HG03378 (cell line): ENCODE measurements around the gene CASR.
A peak's percentile ranks its signal among the peaks of the same experiment; 100 is the strongest.

Experiments
- ATAC-seq: cut with Tn5 transposase; IDR thresholded peaks from one replicate; pipeline ENCODE4 v1.9.1; 2021; ENCODE audit warnings: mild to moderate bottlenecking, moderate library complexity; ENCODE audit not compliant: unreplicated experiment

Gene CASR

DNA sequence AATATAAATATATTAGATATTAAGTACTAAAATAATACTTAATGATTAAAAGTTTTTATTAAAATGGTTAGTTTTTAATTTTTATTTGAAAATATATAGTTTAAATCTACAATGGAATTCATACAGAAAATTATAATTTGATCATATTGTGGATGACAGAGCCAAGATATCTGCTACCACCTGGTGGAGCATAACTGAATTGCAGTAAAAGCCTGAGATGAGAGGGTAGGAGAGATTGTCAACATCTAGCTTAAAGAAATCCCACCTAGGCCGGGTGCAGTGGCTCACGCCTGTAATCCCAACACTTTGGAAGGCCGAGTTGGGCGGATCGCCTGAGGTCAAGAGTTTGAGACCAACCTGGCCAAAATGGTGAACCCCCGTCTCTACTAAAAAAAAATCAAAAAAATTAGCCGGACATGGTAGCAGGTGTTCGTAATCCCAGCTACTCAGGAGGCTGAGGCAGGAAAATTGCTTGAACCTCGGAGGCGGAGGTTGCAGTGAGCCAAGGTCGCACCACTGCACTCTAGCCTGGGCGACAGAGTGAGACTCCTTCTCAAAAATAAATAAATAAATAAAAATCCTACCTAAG is 116.5 kb downstream of the CASR start:
- no peak for ATAC-seq

- peak; percentile 43 for ATAC-seq
These were observed 117.6 kb downstream of the CASR start for GRCh38 chr3:122301063-122301462.

- no peak for ATAC-seq
These were observed 122.6 kb downstream of the CASR start for GRCh38 chr3:122305818-122306621.

- no peak for ATAC-seq
These were observed 123.1 kb downstream of the CASR start for GRCh38 chr3:122306622-122306953.

DNA sequence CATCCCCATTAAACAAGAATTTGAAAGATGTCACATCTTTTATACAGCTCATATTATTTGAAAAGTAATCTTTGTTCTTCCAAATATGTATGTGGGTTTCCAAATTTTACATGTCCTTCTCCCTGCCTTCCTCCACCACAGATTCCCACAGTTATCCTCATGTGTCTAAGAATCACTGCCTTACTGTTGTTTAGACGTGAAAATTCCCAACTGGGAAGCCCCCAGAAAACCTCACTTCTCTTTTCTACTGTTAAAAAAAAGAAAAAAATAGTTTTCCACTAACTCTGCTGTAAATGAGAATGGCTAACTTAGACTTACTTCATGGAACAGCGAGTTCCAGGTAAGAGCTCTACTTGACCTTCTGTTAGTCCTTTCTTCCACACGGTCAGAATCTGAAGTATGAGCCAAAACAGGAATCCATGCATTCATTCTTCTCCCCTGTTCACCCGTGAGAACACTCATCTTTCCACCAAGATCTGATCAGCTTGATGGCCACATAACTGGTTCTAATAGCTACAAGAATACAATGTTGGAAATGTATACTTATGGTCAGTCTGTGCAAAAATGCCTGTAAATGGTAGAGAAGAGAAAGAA is 123.7 kb downstream of the CASR start:
- ATAC-seq = no peak

DNA sequence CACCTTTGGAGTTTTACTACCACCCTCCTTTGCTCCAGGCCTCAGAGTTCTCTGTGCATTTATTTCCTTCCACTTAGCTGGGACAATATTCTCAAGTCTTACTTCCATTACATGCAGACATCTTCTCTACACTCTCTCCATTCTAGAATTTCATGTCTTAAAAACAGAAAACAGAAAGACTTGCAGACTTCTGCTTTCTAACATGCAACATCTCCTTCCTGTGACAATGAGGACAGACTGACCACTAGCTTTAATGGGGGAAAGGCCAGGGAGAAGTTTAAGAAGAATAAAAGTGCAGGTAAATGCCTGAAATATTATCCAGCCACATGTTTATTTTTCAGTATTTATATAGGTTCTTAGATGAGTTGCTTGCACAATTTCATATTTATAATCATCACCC is 124.5 kb downstream of the CASR start:
- no peak for ATAC-seq

DNA sequence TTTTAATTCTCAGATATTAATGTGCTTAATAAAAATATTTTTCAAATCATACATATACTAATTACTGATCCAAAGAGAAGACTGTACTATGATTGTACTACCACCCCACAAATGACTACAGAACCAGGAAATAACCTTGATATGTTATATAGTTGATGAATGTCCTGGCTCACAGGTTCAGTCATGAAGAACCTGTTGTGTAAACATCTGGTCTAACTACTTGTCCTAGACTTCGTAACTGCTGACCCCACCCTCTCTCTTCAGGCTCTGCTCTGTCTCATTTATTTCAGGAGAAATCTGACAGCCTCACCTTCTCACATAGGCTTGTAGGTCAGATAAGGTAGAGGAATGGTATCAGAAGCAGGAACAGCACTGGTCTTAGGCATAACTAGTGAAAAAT is 126.9 kb downstream of the CASR start:
- ATAC-seq = no peak

- ATAC-seq = no peak
These were observed 129.4 kb downstream of the CASR start for GRCh38 chr3:122312826-122313225.

GRCh38 chr3:122313281-122313680 is 129.8 kb downstream of the CASR start:
- ATAC-seq = no peak

- ATAC-seq = no peak
These were observed 130.9 kb downstream of the CASR start for GRCh38 chr3:122314228-122314876.

DNA sequence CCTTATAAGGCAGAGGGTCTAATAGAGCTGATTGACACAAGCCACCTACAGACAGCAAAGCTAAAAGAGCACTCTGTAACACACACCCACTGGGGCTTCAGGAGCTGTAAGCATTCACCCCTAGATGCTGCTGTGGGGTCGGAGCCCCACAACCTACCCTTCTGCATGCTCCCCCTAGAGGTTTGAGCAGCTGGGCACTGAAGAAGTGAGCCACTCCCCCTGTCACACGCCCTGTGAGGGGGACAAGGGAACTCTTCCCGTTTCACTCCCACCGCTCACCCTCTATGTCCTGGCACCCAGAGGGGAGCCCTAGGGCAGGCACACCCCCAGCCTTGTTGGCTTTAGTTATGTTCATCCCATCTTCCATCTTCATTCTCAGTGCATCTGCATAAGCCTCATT is 132.2 kb downstream of the CASR start:
- ATAC-seq = no peak

GRCh38 chr3:122316368-122316767 is 132.9 kb downstream of the CASR start:
- ATAC-seq = no peak

- no peak for ATAC-seq
These were observed 135.2 kb downstream of the CASR start for GRCh38 chr3:122318620-122319019.

- peak; percentile 72 for ATAC-seq
These were observed 138.9 kb downstream of the CASR start for GRCh38 chr3:122322095-122323075.

DNA sequence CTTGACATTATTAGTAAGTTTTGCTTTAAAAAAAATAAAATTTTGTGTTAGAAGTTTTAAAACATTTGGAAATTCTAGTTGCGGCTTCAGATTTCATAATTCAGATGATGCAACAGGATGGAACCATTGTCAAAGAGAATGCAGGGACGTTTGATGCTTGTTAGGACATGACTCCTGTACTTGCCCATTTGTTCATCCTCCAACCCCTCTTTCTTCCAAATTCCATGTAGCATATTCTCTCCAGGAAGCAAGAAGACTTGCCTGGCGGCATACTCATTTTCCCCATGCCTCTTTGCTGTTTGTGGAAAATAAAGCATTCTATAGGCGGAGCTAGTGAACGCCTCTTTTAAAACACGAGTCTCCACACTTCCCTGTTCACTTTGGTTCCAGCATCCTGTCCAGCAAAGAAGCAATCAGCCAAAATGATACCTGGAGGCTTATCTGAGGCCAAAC is 141.4 kb downstream of the CASR start, which contains the start of gene CSTA:
Gene CSTA, plus strand, starts transcription at position 378 of the 453 bp plus-strand sequence. Its CDS starts 45 bp downstream, at position 423.
- no peak for ATAC-seq

DNA sequence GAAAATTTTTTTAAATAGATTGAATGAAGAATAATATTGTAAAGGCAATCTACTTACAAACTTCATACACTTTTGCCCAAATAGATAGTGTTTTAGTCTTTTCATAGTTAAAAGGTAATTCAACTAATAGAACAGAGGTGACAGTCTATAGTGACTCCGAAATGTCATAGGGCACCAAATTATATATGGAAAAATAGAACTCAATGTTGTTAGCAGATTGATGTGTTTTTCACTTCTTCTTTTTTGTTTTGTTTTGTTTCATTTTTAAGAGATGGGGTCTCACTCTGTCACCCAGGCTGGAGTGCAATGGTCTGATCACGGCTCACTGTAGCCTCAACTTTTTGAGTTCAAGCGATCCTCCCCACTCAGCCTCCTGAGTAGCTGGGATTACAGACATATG is 142.3 kb downstream of the CASR start:
- no peak for ATAC-seq

DNA sequence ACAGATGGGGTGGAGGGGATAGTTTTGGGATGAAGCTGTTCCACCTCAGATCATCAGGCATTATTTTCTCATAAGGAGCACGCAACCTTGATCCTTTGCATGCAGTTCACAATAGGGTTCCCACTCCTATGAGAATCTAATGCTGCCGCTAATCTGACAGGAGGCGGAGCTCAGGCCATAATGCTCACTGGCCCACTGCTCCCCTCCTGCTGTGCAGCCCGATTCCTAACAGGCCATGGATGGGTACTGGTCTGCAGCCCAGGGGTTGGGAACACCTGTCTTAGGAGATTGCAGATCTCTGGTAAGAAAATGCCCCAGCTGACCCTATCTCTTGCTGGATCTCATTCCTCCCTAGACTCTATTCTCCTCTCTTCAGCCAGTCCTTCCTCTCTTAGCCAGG is 148.4 kb downstream of the CASR start:
- ATAC-seq = no peak

DNA sequence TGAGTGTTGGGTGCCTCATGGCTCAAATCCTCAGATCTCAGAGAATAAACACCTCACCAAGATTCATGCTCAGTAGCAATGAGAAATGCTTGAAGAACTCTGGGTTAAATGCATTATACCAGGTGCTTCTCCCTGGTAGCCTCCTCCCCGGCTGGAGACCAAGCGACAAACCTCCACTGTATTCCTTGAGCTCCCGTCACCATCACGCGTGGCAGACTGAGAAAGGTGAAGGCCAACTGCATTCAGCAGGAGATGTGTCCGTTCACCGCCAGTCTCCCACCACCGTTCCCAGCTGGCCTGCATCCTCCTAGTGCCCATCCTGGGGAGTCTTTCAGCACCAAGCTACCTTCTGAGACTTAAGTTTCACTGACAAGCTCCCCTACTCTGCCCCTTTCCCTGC is 149.1 kb downstream of the CASR start:
- no peak for ATAC-seq
